T-helper 22 cell (primary cell): ENCODE data around the gene GOLGA3.
"Not testable (repeated sequence)": the region's sequence is repeated elsewhere in the genome, so short reads cannot be mapped to it uniquely, and the experiment has no call there.

ENCODE experiments used
- DNase-seq: peaks from one replicate; pipeline ENCODE4 v3.0.0-alpha.2; 2020; ENCODE audit warnings: low read depth

GOLGA3 gene

DNA sequence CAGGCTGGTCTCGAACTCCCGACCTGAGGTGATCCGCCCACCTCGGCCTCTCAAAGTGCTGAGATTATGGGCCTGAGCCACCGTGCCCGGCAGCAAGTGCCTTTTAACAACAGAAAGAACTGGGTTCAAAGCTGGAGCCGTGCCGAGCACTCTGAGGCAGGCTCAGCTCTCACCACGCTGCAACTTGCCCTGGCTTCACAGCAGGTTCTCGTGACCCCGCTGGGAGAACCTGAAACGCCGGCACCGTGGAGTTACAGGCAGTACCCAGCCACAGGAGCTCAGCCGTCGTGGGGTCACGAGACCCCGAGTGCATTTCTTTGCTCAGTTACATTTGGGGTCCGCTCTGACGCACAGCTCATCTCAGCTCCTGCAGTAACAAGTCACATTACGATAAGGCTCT, 14.4 kb downstream of the GOLGA3 start:
- DNase-seq, result no peak

- DNase-seq, result no peak
Measured at GRCh38 chr12:132813443-132813842, 15.2 kb downstream of the GOLGA3 start.

DNA sequence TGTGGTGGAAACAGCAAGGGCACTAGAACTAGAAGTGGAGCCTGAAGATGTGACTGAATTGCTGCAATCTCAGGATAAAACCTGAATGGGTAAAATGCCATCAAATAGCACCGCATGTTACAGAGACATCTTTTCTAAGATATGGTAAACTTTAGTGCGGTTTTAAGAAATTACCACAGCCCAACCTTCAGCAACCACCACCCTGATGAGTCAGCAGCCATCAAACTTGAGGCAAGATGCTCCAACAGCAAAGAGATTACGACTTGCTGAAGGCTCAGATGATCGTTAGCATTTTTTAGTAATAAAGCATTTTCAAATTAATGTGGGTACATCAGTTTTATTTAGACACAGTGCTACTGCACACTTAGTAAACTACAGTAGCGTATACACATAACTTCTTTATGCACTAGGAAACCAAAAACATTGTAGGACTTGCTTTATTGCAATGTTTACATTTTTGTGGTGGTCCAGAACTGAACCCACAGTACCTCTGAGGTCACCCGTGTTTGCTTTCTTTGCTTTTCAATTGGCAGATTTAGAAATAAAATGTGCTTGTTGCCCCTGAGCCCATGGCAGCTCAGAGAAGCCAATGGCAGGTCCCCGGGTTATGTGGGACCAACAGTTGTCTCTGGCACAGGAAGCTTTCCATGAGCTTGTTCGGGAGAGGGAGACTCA, 15.9 kb downstream of the GOLGA3 start:
- DNase-seq, result no peak

GRCh38 chr12:132809391-132809790, 19.3 kb downstream of the GOLGA3 start:
- DNase-seq, result not testable (repeated sequence)

DNA sequence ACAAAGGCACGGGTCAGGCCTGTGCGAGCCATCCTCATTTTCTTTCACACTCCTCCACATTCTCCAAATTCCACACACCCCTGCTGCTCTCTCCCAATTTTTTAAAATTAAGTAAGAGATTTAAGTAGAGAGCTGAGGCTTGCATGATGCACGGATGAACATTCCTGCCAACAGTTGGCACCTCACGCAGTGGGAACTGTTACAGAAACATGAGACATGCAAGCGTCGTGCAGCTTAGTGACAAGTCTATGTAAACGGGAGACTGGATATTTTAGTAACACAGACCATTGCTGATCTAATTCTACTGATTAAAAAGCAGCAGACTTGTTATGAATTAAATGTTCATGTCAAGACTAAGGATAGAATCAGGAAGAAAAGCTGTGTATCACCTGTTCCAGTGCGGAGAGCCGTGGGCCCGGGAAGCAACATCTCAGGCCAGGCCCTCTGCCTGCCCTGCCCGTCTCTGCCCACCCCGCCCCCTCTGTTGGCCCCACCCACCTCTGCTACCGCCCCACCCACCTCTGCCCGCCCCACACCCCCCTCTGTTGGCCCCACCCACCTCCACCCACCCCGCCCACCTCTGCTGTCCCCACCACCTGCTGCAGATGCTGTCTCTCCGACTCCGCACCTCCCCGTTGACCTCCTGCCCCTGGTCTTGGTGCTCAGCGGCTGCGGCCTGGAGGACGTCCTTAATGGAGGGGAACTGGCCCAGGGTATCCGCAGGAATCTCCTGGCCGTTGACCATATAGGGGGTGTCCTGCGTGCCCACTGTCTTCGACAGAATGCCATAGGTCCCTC, 21.2 kb downstream of the GOLGA3 start:
- no peak for DNase-seq

DNA sequence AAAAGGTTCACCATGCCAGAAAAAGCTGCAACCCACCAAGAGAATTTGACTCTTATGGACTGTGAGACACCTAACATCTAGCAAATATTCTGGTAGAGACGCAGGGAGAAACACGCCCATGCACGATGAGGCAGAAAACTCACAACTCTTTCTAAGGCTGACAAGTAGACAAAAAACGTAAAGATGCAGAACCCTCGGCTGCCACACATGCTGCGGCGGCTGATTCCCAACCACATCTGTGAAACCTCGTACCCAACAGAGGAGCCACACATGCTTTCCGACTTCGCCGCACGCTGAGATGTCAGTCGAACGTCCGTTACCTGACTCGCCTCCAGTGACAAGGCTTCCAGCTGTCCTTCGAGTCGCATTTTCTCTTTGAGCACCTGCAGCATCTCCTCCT, 21.8 kb downstream of the GOLGA3 start:
- DNase-seq, result no peak

GRCh38 chr12:132804426-132804861, 24.2 kb downstream of the GOLGA3 start:
- DNase-seq, result no peak

- DNase-seq, result no peak
Measured at GRCh38 chr12:132803888-132804287, 24.8 kb downstream of the GOLGA3 start.

- DNase-seq, result no peak
Measured at GRCh38 chr12:132803125-132803524, 25.5 kb downstream of the GOLGA3 start.

DNA sequence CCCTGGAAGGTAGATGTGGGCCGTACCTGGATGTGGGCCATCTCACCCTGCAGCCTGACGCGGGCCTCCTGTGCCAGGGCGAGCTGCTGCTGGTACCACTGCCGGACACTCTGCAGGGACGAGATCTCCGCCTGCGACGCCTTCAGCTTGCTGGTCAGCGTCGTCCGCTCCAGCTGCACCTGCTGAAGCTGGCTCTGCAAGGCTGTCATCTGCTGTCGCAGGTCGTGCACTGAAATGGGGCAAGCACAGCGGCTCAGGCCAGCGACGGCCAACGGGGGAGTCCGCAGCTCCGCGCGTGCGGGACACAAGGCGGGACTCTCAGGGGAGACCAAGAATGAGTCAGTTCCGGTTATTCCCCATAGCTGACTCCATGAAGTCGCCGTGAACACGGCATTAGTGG, 26.9 kb downstream of the GOLGA3 start:
- DNase-seq, result no peak

DNA sequence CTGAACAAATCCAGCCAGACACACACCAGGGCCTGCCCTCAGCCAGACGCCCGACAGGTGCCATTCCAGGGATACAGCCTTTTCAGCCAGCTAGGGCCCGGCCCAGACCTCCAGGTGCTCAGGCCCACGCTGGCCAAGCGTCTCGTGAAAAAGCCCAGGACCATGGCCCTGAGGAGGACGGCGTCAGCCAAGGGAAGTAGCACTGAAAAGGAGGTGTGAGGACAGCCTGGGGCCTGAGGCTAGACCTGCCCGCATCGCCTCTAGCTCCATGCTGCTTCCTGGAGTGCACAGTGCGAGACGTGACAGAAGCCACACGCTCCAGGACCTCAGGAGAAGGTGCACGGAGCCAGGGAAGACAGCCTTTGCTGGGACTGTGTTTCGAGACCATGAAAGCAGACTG, 29.8 kb downstream of the GOLGA3 start:
- DNase-seq, result no peak

DNA sequence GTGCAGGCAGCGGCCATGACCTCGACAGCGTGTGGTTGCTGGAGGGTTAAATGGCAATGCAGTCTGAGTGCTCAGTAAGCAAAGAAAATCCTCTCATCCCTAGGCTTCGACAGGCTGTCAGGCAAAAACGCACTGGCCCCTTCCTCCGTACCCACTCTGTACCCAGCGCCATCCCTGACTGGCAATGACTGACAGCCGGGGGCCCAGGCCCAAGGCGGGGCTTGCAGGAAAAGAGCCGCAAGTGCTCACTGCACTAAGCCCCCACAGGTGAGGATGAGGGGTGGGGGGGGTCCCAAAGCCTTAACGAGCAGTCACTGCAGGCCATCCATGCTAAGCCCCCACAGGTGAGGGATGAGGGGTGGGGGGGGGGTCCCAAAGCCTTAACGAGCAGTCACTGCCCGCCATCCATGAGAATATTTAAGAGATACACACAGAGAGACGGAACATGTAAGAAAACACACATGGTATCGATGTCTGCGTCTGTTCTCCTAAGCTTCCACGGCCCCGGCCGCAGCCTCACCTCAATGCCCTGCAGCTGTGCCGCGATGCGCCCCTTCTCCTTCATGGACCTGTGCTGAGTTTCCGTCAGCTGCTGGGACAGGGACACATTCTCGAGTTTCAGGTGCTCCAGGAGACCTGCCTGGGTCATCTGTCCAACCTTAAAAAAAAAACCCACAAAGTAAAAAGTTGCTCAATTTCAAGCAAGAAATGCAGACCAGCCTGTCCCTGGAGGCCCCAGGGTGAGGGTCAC, 30.7 kb downstream of the GOLGA3 start:
- DNase-seq, result no peak

- DNase-seq, result no peak
Measured at GRCh38 chr12:132795847-132796246, 32.8 kb downstream of the GOLGA3 start.

- DNase-seq, result not testable (repeated sequence)
Measured at GRCh38 chr12:132791940-132792339, 36.7 kb downstream of the GOLGA3 start.

DNA sequence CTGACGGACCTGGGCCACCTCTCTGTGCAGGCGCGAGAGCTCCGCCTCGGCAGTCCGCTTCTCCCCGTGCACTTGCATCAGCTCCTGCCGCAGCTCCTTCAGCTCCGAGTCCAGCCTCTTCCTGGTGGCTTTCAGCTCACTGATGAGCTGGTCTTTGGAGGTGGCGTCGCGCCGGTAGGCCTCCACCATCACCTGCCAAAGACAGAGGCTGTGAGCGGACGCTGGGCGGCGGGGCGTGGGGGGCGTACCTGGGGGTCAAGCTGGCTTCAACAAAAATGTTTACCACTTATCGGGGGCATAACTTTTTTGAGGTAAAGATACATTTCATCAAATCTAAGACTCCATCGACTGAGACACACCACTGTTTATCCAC, 39.6 kb downstream of the GOLGA3 start:
- DNase-seq, result no peak

GRCh38 chr12:132788375-132789098, 40.1 kb downstream of the GOLGA3 start:
- no peak for DNase-seq

- no peak for DNase-seq
Measured at GRCh38 chr12:132787877-132788276, 40.8 kb downstream of the GOLGA3 start.

GRCh38 chr12:132786192-132786591, 42.5 kb downstream of the GOLGA3 start:
- no peak for DNase-seq

DNA sequence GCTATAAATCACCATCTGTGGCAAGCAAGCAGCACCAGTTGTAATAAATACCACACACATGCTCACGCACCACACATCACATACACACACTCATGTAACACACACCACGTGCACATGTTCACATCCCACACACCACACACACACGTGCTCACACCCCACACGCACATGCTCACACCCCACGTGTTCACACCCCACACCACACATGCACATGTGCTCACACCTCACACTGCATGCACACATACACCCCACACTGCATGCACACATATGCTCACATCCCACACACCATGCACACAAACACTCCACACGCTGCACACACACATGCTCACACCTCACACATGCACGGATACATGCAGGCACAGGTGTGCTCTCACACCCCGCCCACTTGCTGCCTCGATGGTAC, 44.1 kb downstream of the GOLGA3 start:
- DNase-seq, result no peak

DNA sequence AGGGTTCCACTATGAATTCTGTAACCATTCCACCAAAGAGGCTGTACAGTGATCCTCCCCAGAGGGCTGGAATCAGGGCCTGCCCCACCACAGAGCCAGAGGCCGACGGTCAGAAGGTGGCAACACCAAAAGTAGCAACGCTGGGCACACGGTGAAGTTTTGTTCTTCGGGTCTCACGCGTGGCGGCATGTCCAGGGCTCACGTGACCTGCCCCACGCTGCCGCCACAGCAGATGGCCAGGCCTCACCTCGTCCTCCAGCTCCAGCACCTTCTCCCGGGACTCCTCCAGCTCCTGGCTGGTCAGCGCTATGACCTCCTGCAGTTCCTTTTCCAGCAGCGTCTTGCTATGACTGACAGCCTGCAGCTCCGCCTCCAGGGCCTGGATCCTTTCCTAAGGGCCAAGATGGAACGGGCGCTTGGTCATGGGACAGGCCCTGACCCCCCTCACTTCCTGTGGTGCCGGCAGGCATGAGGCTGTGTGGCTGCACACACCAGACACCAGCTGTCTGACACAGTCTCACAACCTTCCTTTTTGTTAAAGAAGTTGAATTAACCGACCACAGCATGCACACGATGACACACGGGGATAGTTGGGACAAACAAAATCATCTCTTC, 44.6 kb downstream of the GOLGA3 start:
- no peak for DNase-seq

GRCh38 chr12:132781938-132782337, 46.7 kb downstream of the GOLGA3 start:
- no peak for DNase-seq
